ENCODE measurements around the gene PPP6R3. TPM values are rescaled to one million over a fixed set of nuclear protein-coding genes. Genes with fewer than 3 reads are reported as not detected.

The PPP6R3 gene
- total RNA-seq, 5 donors from 2014 or later (not counting 1 experiment from before 2014, with no cell fraction given): 106 to 147 (median 118) TPM

- POLR2A ChIA-PET: interaction anchor here in 1 of 2 donors (0.6 kb wide), 1 partner anchor 48 kb away, joined by 3 read pairs; no protein-coding TSS in a partner anchor
- ATAC-seq (replicated peaks in 1 of 4) (no peak), DNase-seq (no peak)
- Mint-ChIP-seq H3K9me3 (no peaks in the 10 kb centered on the region), H3K27ac (no peak overlapping the region), H3K4me3 (no peak overlapping the region), H3K27me3 (no peaks in the 10 kb centered on the region), H3K36me3 (peaks cover 66% of the 10 kb centered on the region), H3K4me1 (peaks cover 5 to 10% (median 7%) of the 10 kb centered on the region in 3 donors)
- Histone ChIP-seq H3K9me3 (no peaks in the 10 kb centered on the region), H3K27ac (ENCODE audit: low read length) (no peak overlapping the region), H3K4me1 (ENCODE audit: control insufficient read depth in 1 of 2, extremely low read depth in 1 of 2, insufficient read depth in 2 of 2, low read length in 2 of 2) (no peaks in the 10 kb centered on the region), H3K27me3 (replicated peaks in 1 of 2; ENCODE audit: control insufficient read depth in 2 of 2, extremely low read depth in 1 of 2, insufficient read depth in 2 of 2, low read length in 1 of 2) (no peaks in the 10 kb centered on the region), H3K4me3 (ENCODE audit: control insufficient read depth in 1 of 2, extremely low read depth in 1 of 2, low read length in 1 of 2) (no peak overlapping the region), H3K36me3 (ENCODE audit: control insufficient read depth in 2 of 2, extremely low read depth in 1 of 2, insufficient read depth in 1 of 2, low read length in 1 of 2) (peaks cover 5 to 78% of the 10 kb centered on the region in 2 donors)
- WGBS (ENCODE audit: insufficient coverage): 100% methylated on average over 1 of the region's 8 CpGs
- CTCF ChIA-PET: interaction anchor here in 1 of 2 donors (0.5 kb wide), 1 partner anchor 84 kb away, joined by 3 read pairs; no protein-coding TSS in a partner anchor
These were observed 122.0 kb downstream of the PPP6R3 start for GRCh38 chr11:68582416-68583040.

GRCh38 chr11:68583041-68583446 lies 122.5 kb downstream of the PPP6R3 start:
- CTCF ChIA-PET: interaction anchor here in 1 of 2 donors (1.7 kb wide), 1 partner anchor 12 kb away, joined by 7 read pairs; no protein-coding TSS in a partner anchor
- H3K27me3 ChIP-seq (replicated peaks in 1 of 2; ENCODE audit: control insufficient read depth in 2 of 2, extremely low read depth in 1 of 2, insufficient read depth in 2 of 2, low read length in 1 of 2): no peaks in the 10 kb centered on the region
- H3K4me1 ChIP-seq (ENCODE audit: control insufficient read depth in 1 of 2, extremely low read depth in 1 of 2, insufficient read depth in 2 of 2, low read length in 2 of 2): no peaks in the 10 kb centered on the region
- no peak overlapping the region for H3K4me3 ChIP-seq (ENCODE audit: control insufficient read depth in 1 of 2, extremely low read depth in 1 of 2, low read length in 1 of 2)
- POLR2A ChIA-PET: interaction anchor here in 1 of 2 donors (0.6 kb wide), 1 partner anchor 49 kb away, joined by 3 read pairs; no protein-coding TSS in a partner anchor
- DNase-seq (no peak), ATAC-seq (replicated peaks in 1 of 4) (no peak)
- Mint-ChIP-seq H3K27ac (no peak overlapping the region), H3K36me3 (peaks cover 62% of the 10 kb centered on the region), H3K4me1 (peaks cover 5 to 10% (median 7%) of the 10 kb centered on the region in 3 donors), H3K4me3 (no peak overlapping the region), H3K27me3 (no peaks in the 10 kb centered on the region), H3K9me3 (no peaks in the 10 kb centered on the region)
- no CpG with 5 or more reads among the region's 2 CpGs for WGBS (ENCODE audit: insufficient coverage)
- H3K36me3 ChIP-seq (ENCODE audit: control insufficient read depth in 2 of 2, extremely low read depth in 1 of 2, insufficient read depth in 1 of 2, low read length in 1 of 2): peaks cover 5 to 78% of the 10 kb centered on the region in 2 donors
- no peaks in the 10 kb centered on the region for H3K9me3 ChIP-seq
- no peak overlapping the region for H3K27ac ChIP-seq (ENCODE audit: low read length)

GRCh38 chr11:68584097-68584496 lies 123.5 kb downstream of the PPP6R3 start:
- DNase-seq (peak; percentile 12 to 74 (median 47)), ATAC-seq (replicated peaks in 1 of 4) (peak; percentile 45 to 75 (median 57))
- 66% methylated on average over 6 of the region's 6 CpGs for WGBS (ENCODE audit: insufficient coverage)
- CTCF ChIA-PET: interaction anchor here in 1 of 2 donors (1.1 to 1.7 kb wide), 3 partner anchors 13 to 503 kb away, joined by 3 to 7 read pairs (median 3); no protein-coding TSS in a partner anchor
- H3K9me3 Mint-ChIP-seq: no peaks in the 10 kb centered on the region
- Histone ChIP-seq H3K36me3 (ENCODE audit: control insufficient read depth in 2 of 2, extremely low read depth in 1 of 2, insufficient read depth in 1 of 2, low read length in 1 of 2) (peaks cover 5 to 73% of the 10 kb centered on the region in 2 donors), H3K9me3 (no peaks in the 10 kb centered on the region), H3K27ac (ENCODE audit: low read length) (no peak overlapping the region), H3K27me3 (replicated peaks in 1 of 2; ENCODE audit: control insufficient read depth in 2 of 2, extremely low read depth in 1 of 2, insufficient read depth in 2 of 2, low read length in 1 of 2) (no peaks in the 10 kb centered on the region), H3K4me1 (ENCODE audit: control insufficient read depth in 1 of 2, extremely low read depth in 1 of 2, insufficient read depth in 2 of 2, low read length in 2 of 2) (no peaks in the 10 kb centered on the region), H3K4me3 (ENCODE audit: control insufficient read depth in 1 of 2, extremely low read depth in 1 of 2, low read length in 1 of 2) (no peak overlapping the region)
- H3K27me3 Mint-ChIP-seq: no peaks in the 10 kb centered on the region
- peaks cover 5 to 10% (median 7%) of the 10 kb centered on the region in 3 donors for H3K4me1 Mint-ChIP-seq
- POLR2A ChIA-PET: no interaction called here
- no peak overlapping the region for H3K27ac Mint-ChIP-seq
- H3K4me3 Mint-ChIP-seq: no peak overlapping the region
- H3K36me3 Mint-ChIP-seq: peaks cover 54% of the 10 kb centered on the region

GRCh38 chr11:68584991-68585524 lies 124.5 kb downstream of the PPP6R3 start:
- Histone ChIP-seq H3K27ac (ENCODE audit: low read length) (no peak overlapping the region), H3K4me3 (ENCODE audit: control insufficient read depth in 1 of 2, extremely low read depth in 1 of 2, low read length in 1 of 2) (no peak overlapping the region), H3K4me1 (ENCODE audit: control insufficient read depth in 1 of 2, extremely low read depth in 1 of 2, insufficient read depth in 2 of 2, low read length in 2 of 2) (no peaks in the 10 kb centered on the region), H3K27me3 (replicated peaks in 1 of 2; ENCODE audit: control insufficient read depth in 2 of 2, extremely low read depth in 1 of 2, insufficient read depth in 2 of 2, low read length in 1 of 2) (no peaks in the 10 kb centered on the region), H3K36me3 (ENCODE audit: control insufficient read depth in 2 of 2, extremely low read depth in 1 of 2, insufficient read depth in 1 of 2, low read length in 1 of 2) (peaks cover 5 to 64% of the 10 kb centered on the region in 2 donors), H3K9me3 (no peaks in the 10 kb centered on the region)
- DNase-seq (no peak), ATAC-seq (replicated peaks in 1 of 4) (no peak)
- no peak overlapping the region for H3K4me3 Mint-ChIP-seq
- POLR2A ChIA-PET: no interaction called here
- H3K27me3 Mint-ChIP-seq: no peaks in the 10 kb centered on the region
- peaks cover 5 to 7% (median 7%) of the 10 kb centered on the region in 3 donors for H3K4me1 Mint-ChIP-seq
- CTCF ChIA-PET: interaction anchor here (0.5 to 1.7 kb wide), 3 partner anchors 14 to 213 kb away, joined by 3 to 7 read pairs (median 3); no protein-coding TSS in a partner anchor
- no peak overlapping the region for H3K27ac Mint-ChIP-seq
- peaks cover 59% of the 10 kb centered on the region for H3K36me3 Mint-ChIP-seq
- no peaks in the 10 kb centered on the region for H3K9me3 Mint-ChIP-seq
- WGBS (ENCODE audit: insufficient coverage): no CpG with 5 or more reads among the region's 6 CpGs

- H3K27ac ChIP-seq (ENCODE audit: low read length): no peak overlapping the region
- ATAC-seq (replicated peaks in 1 of 4): no peak
- no peak overlapping the region for H3K27ac Mint-ChIP-seq
- no peak overlapping the region for H3K4me3 Mint-ChIP-seq
- peaks cover 6 to 75% of the 10 kb centered on the region in 2 donors for H3K36me3 ChIP-seq (ENCODE audit: control insufficient read depth in 2 of 2, extremely low read depth in 1 of 2, insufficient read depth in 1 of 2, low read length in 1 of 2)
- no peak overlapping the region for H3K4me3 ChIP-seq (ENCODE audit: control insufficient read depth in 1 of 2, extremely low read depth in 1 of 2, low read length in 1 of 2)
- H3K27me3 ChIP-seq (replicated peaks in 1 of 2; ENCODE audit: control insufficient read depth in 2 of 2, extremely low read depth in 1 of 2, insufficient read depth in 2 of 2, low read length in 1 of 2): no peaks in the 10 kb centered on the region
- no peaks in the 10 kb centered on the region for H3K4me1 Mint-ChIP-seq
- no peaks in the 10 kb centered on the region for H3K9me3 ChIP-seq
- peaks cover 57% of the 10 kb centered on the region for H3K36me3 Mint-ChIP-seq
- CTCF ChIA-PET: no interaction called here
- no peaks in the 10 kb centered on the region for H3K9me3 Mint-ChIP-seq
- H3K4me1 ChIP-seq (ENCODE audit: control insufficient read depth in 1 of 2, extremely low read depth in 1 of 2, insufficient read depth in 2 of 2, low read length in 2 of 2): no peaks in the 10 kb centered on the region
- POLR2A ChIA-PET: no interaction called here
- no peaks in the 10 kb centered on the region for H3K27me3 Mint-ChIP-seq
- no peak for DNase-seq
- WGBS (ENCODE audit: insufficient coverage): 100% methylated on average over 2 of the region's 7 CpGs
These were observed 129.1 kb downstream of the PPP6R3 start for GRCh38 chr11:68589547-68590216.

GRCh38 chr11:68591719-68592118 lies 131.2 kb downstream of the PPP6R3 start:
- H3K4me3 Mint-ChIP-seq: no peak overlapping the region
- CTCF ChIA-PET: no interaction called here
- no peaks in the 10 kb centered on the region for H3K4me1 Mint-ChIP-seq
- peaks cover 64% of the 10 kb centered on the region for H3K36me3 Mint-ChIP-seq
- ATAC-seq (replicated peaks in 1 of 4) (no peak), DNase-seq (no peak)
- H3K9me3 Mint-ChIP-seq: no peaks in the 10 kb centered on the region
- H3K9me3 ChIP-seq: no peaks in the 10 kb centered on the region
- no peaks in the 10 kb centered on the region for H3K27me3 Mint-ChIP-seq
- no peak overlapping the region for H3K27ac ChIP-seq (ENCODE audit: low read length)
- H3K36me3 ChIP-seq (ENCODE audit: control insufficient read depth in 2 of 2, extremely low read depth in 1 of 2, insufficient read depth in 1 of 2, low read length in 1 of 2): peaks cover 12 to 72% of the 10 kb centered on the region in 2 donors
- WGBS (ENCODE audit: insufficient coverage): 92% methylated on average over 2 of the region's 5 CpGs
- POLR2A ChIA-PET: no interaction called here
- no peak overlapping the region for H3K27ac Mint-ChIP-seq
- no peak overlapping the region for H3K4me3 ChIP-seq (ENCODE audit: control insufficient read depth in 1 of 2, extremely low read depth in 1 of 2, low read length in 1 of 2)
- no peaks in the 10 kb centered on the region for H3K27me3 ChIP-seq (replicated peaks in 1 of 2; ENCODE audit: control insufficient read depth in 2 of 2, extremely low read depth in 1 of 2, insufficient read depth in 2 of 2, low read length in 1 of 2)
- no peaks in the 10 kb centered on the region for H3K4me1 ChIP-seq (ENCODE audit: control insufficient read depth in 1 of 2, extremely low read depth in 1 of 2, insufficient read depth in 2 of 2, low read length in 2 of 2)
